Panc1 (cell line): ENCODE measurements around the gene SMIM38. TPM values are rescaled to one million over a fixed set of nuclear protein-coding genes. Genes with fewer than 3 reads are reported as not detected.

Experiments used
- ATAC-seq: fragments of 200-7000 bp; cut with Tn5 transposase; 2 replicates; pipeline ENCODE4 v1.9.1; 2020; ENCODE audit warnings: mild to moderate bottlenecking, moderate library complexity
- BruUV-seq: library from RNA; stranded (reverse); fragments of 400-500 nt; replicated peaks from 2 replicates; lab custom pipeline; 2021; lab: Mats Ljungman, UMichigan
- CTCF ChIA-PET: fragments of 300-600 bp; sonication (Branson Sonifier 250); formaldehyde crosslinking; loops from one replicate; lab custom pipeline; 2022; ENCODE audit warnings: antibody characterized with exemption; lab: Charles Lee
- POLR2A ChIA-PET: fragments of 300-600 bp; sonication (Branson Sonifier 250); formaldehyde crosslinking; loops from one replicate; lab custom pipeline; 2022; ENCODE audit warnings: antibody characterized with exemption; lab: Charles Lee
- DNase-seq: peaks from one replicate; pipeline ENCODE4 v3.0.0-alpha.2; 2010; ENCODE audit warnings: low read depth, low spot score
- H3K27ac ChIP-seq: 2 replicates; pipeline ENCODE4 v1.5.1; 2011; ENCODE audit warnings: mild to moderate bottlenecking, low read length, inconsistent platforms
- H3K27me3 ChIP-seq: fragments of 200-500 bp; sonication (Bioruptor generic); 2 replicates; pipeline ENCODE4 v1.6.0; 2014; ENCODE audit warnings: low read length, inconsistent platforms; ENCODE audit not compliant: control insufficient read depth, insufficient read depth
- H3K36me3 ChIP-seq: fragments of 200-500 bp; sonication (Bioruptor generic); 2 replicates; pipeline ENCODE4 v1.5.1; 2014; ENCODE audit warnings: inconsistent platforms, mild to moderate bottlenecking, low read length, moderate library complexity; ENCODE audit not compliant: control insufficient read depth, insufficient read depth
- H3K4me1 ChIP-seq: 2 replicates; pipeline ENCODE4 v1.5.1; 2011; ENCODE audit warnings: inconsistent platforms, mild to moderate bottlenecking, low read length, moderate library complexity; ENCODE audit not compliant: control insufficient read depth, insufficient read depth
- H3K4me3 ChIP-seq, 2 experiments: 2 replicates each; pipeline ENCODE4 v1.5.1; 2011 to 2012; ENCODE audit warnings: low read depth in 2 of 2, low read length in 2 of 2, mild to moderate bottlenecking in 2 of 2, inconsistent platforms in 1 of 2, moderate library complexity in 1 of 2
- H3K9me3 ChIP-seq: fragments of 200-500 bp; sonication (Bioruptor generic); 2 replicates; pipeline ENCODE4 v1.5.1; 2014; ENCODE audit warnings: low read depth, mild to moderate bottlenecking, inconsistent platforms, low read length, moderate library complexity; ENCODE audit not compliant: control insufficient read depth, insufficient read depth
- CTCF ChIP-seq: fragments of 450-650 bp; IDR thresholded peaks from 2 replicates; pipeline ENCODE4 v1.5.1; 2017; ENCODE audit warnings: mild to moderate bottlenecking
- POLR2AphosphoS5 ChIP-seq: IDR thresholded peaks from 2 replicates; pipeline ENCODE4 v1.6.1; 2012; ENCODE audit warnings: mild to moderate bottlenecking, low read depth, low read length, moderate library complexity
- REST ChIP-seq, 2 experiments: IDR thresholded peaks; 2 replicates each; pipeline ENCODE4 v1.6.1; 2011 to 2012; ENCODE audit warnings: low read depth in 2 of 2, control low read depth in 1 of 2, low read length in 1 of 2, mild to moderate bottlenecking in 1 of 2, moderate library complexity in 1 of 2; ENCODE audit not compliant: insufficient read depth in 1 of 2
- SIN3A ChIP-seq: IDR thresholded peaks from 2 replicates; pipeline ENCODE4 v1.6.1; 2012; ENCODE audit warnings: low read depth, mild to moderate bottlenecking, low read length, moderate library complexity, borderline replicate concordance; ENCODE audit not compliant: insufficient read depth
- TCF7L2 ChIP-seq: IDR thresholded peaks from 2 replicates; pipeline ENCODE4 v1.6.1; 2011; ENCODE audit warnings: mild to moderate bottlenecking, low read depth, low read length, inconsistent platforms
- in situ Hi-C: cut with HindIII; loops from 2 replicates; pipeline ENCODE4 v1.10.0; 2016; ENCODE audit warnings: low sequenced_read_pairs, low pct_unique_long_range_greater_than_20kb
- intact Hi-C: fragments of 100-400 bp; cut with micrococcal nuclease; formaldehyde crosslinking; loops from one replicate; pipeline ENCODE4 v1.10.0; 2022; ENCODE audit not compliant: unreplicated experiment
- total RNA-seq: library from RNA; stranded (reverse); gene quantifications from one replicate; pipeline ENCODE4 v1.2.1, GENCODE V29; 2021; ENCODE audit not compliant: unreplicated experiment

SMIM38 gene
- total RNA-seq, 1 experiment from 2014 or later: 0.46 TPM

- BruUV-seq: no TSS peak
- Histone ChIP-seq H3K27ac (peak overlapping the region; percentile 75), H3K9me3 (no peaks in the 10 kb centered on the region), H3K27me3 (no peaks in the 10 kb centered on the region), H3K4me3 (no peak overlapping the region), H3K36me3 (no peaks in the 10 kb centered on the region), H3K4me1 (peaks cover 21% of the 10 kb centered on the region)
- POLR2A ChIA-PET: no interaction called here
- intact Hi-C loops (loop anchor here (10.0 kb wide), 1 partner anchor 260 kb away; no protein-coding TSS in a partner anchor), in situ Hi-C loops (no loop called here)
- TF ChIP-seq SIN3A (no peak), REST (IDR thresholded peaks at IDR 0.05; ENCODE audit: insufficient read depth in 1 of 2, low read depth in 2 of 2, low read length in 1 of 2) (no peak), CTCF (no peak), POLR2AphosphoS5 (no peak)
- CTCF ChIA-PET: interaction anchor here (1.5 kb wide), 1 partner anchor 17 kb away, joined by 5 read pairs; no protein-coding TSS in a partner anchor
- no peak for DNase-seq
- ATAC-seq: no peak
These were observed 41.4 kb upstream of the SMIM38 start for GRCh38 chr11:69114362-69114761.

- POLR2A ChIA-PET: no interaction called here
These were observed 40.8 kb upstream of the SMIM38 start for GRCh38 chr11:69114811-69115523.

More at GRCh38 chr11:69114811-69115523, 40.8 kb upstream of the SMIM38 start:
- TF ChIP-seq REST (IDR thresholded peaks at IDR 0.05; ENCODE audit: insufficient read depth in 1 of 2, low read depth in 2 of 2, low read length in 1 of 2) (no peak), TCF7L2 (no peak), CTCF (no peak), SIN3A (no peak)
- DNase-seq (no peak), ATAC-seq (0 out of 2 replicates have a peak, but pooled peaks have one; percentile 7)
- no peak overlapping the region for H3K4me3 ChIP-seq
- H3K9me3 ChIP-seq: no peaks in the 10 kb centered on the region
- H3K36me3 ChIP-seq: no peaks in the 10 kb centered on the region
- H3K27ac ChIP-seq: peak overlapping the region; percentile 75
- in situ Hi-C loops: no loop called here
- no TSS peak for BruUV-seq
- no peaks in the 10 kb centered on the region for H3K27me3 ChIP-seq
- peaks cover 21% of the 10 kb centered on the region for H3K4me1 ChIP-seq
- CTCF ChIA-PET: interaction anchor here (1.5 kb wide), 1 partner anchor 17 kb away, joined by 5 read pairs; no protein-coding TSS in a partner anchor
- intact Hi-C loops: loop anchor here (10.0 kb wide), 1 partner anchor 260 kb away; no protein-coding TSS in a partner anchor
